ES-I3 (cell line): ENCODE results near the gene ELAVL3.
"Not testable (repeated sequence)": the region's sequence is repeated elsewhere in the genome, so short reads cannot be mapped to it uniquely, and the experiment has no call there.

Source experiments
- H3K36me3 ChIP-seq: 2 replicates; pipeline ENCODE4 v1.6.1; 2013; ENCODE audit warnings: mild to moderate bottlenecking, low read length, control low read depth, moderate library complexity; ENCODE audit not compliant: insufficient read depth
- H3K4me1 ChIP-seq: 2 replicates; pipeline ENCODE4 v1.6.1; 2013; ENCODE audit warnings: mild to moderate bottlenecking, control low read depth, low read length; ENCODE audit not compliant: insufficient read depth
- H3K9ac ChIP-seq: 2 replicates; pipeline ENCODE4 v1.6.1; 2013; ENCODE audit warnings: low read depth, mild to moderate bottlenecking, low read length, moderate library complexity
- H3K9me3 ChIP-seq: 2 replicates; pipeline ENCODE4 v1.6.1; 2013; ENCODE audit warnings: mild to moderate bottlenecking, low read length, moderate library complexity; ENCODE audit not compliant: control insufficient read depth, insufficient read depth

Gene ELAVL3

GRCh38 chr19:11458236-11458900 is 22.5 kb downstream of the ELAVL3 start:
- Histone ChIP-seq H3K4me1 (peaks cover 2% of the 10 kb centered on the region; the same call in 1 of the 2 replicates), H3K9ac (no peak overlapping the region), H3K36me3 (no peaks in the 10 kb centered on the region), H3K9me3 (no peaks in the 10 kb centered on the region)

- H3K9ac ChIP-seq = no peak overlapping the region
- no peaks in the 10 kb centered on the region for H3K9me3 ChIP-seq
- peaks cover 3% of the 10 kb centered on the region; the same call in 1 of the 2 replicates for H3K4me1 ChIP-seq
Observed at GRCh38 chr19:11457831-11458230, 23.0 kb downstream of the ELAVL3 start.

GRCh38 chr19:11457115-11457514 is 23.7 kb downstream of the ELAVL3 start:
- peaks cover 5% of the 10 kb centered on the region; the same call in 1 of the 2 replicates for H3K4me1 ChIP-seq
- no peaks in the 10 kb centered on the region for H3K9me3 ChIP-seq
- no peak overlapping the region for H3K9ac ChIP-seq
- no peaks in the 10 kb centered on the region for H3K36me3 ChIP-seq

More at GRCh38 chr19:11457831-11458230, 23.0 kb downstream of the ELAVL3 start:
- H3K36me3 ChIP-seq = no peaks in the 10 kb centered on the region

GRCh38 chr19:11456659-11457058 is 24.2 kb downstream of the ELAVL3 start:
- H3K36me3 ChIP-seq = no peaks in the 10 kb centered on the region
- no peaks in the 10 kb centered on the region for H3K9me3 ChIP-seq
- H3K4me1 ChIP-seq = peaks cover 10% of the 10 kb centered on the region; the same call in 1 of the 2 replicates
- H3K9ac ChIP-seq = no peak overlapping the region

GRCh38 chr19:11455233-11455554 is 25.7 kb downstream of the ELAVL3 start:
- not testable (repeated sequence) for H3K9me3 ChIP-seq, H3K9ac ChIP-seq, H3K36me3 ChIP-seq
- peaks cover 12% of the 10 kb centered on the region; the same call in 1 of the 2 replicates for H3K4me1 ChIP-seq

GRCh38 chr19:11453468-11454341 is 27.1 kb downstream of the ELAVL3 start:
- peak overlapping the region; percentile 36; the same call in 1 of the 2 replicates for H3K9ac ChIP-seq
- no peaks in the 10 kb centered on the region for H3K36me3 ChIP-seq
- H3K4me1 ChIP-seq = peaks cover 12% of the 10 kb centered on the region; the same call in 1 of the 2 replicates
- no peaks in the 10 kb centered on the region for H3K9me3 ChIP-seq

- no peaks in the 10 kb centered on the region; the same call in 1 of the 2 replicates for H3K36me3 ChIP-seq
- peak overlapping the region; percentile 36 for H3K9ac ChIP-seq
- H3K4me1 ChIP-seq = peaks cover 12% of the 10 kb centered on the region; the same call in 1 of the 2 replicates
- H3K9me3 ChIP-seq = no peaks in the 10 kb centered on the region
Observed at GRCh38 chr19:11452620-11453310, 28.1 kb downstream of the ELAVL3 start.

GRCh38 chr19:11451871-11452619 is 28.8 kb downstream of the ELAVL3 start:
- Histone ChIP-seq H3K4me1 (peaks cover 12% of the 10 kb centered on the region; the same call in 1 of the 2 replicates), H3K9ac (peak overlapping the region; percentile 36), H3K9me3 (no peaks in the 10 kb centered on the region), H3K36me3 (no peaks in the 10 kb centered on the region; the same call in 1 of the 2 replicates)

GRCh38 chr19:11451327-11451870 is 29.4 kb downstream of the ELAVL3 start:
- H3K4me1 ChIP-seq = peaks cover 12% of the 10 kb centered on the region; the same call in 1 of the 2 replicates
- no peaks in the 10 kb centered on the region for H3K9me3 ChIP-seq
- peak overlapping the region; percentile 36; the same call in 1 of the 2 replicates for H3K9ac ChIP-seq
- no peaks in the 10 kb centered on the region; the same call in 1 of the 2 replicates for H3K36me3 ChIP-seq

GRCh38 chr19:11450570-11451326 is 30.1 kb downstream of the ELAVL3 start:
- peaks cover 12% of the 10 kb centered on the region; the same call in 1 of the 2 replicates for H3K4me1 ChIP-seq
- H3K36me3 ChIP-seq = no peaks in the 10 kb centered on the region; the same call in 1 of the 2 replicates
- no peak overlapping the region for H3K9ac ChIP-seq
- H3K9me3 ChIP-seq = no peaks in the 10 kb centered on the region

GRCh38 chr19:11448923-11449554 is 31.8 kb downstream of the ELAVL3 start:
- H3K9ac ChIP-seq = no peak overlapping the region
- H3K36me3 ChIP-seq = no peaks in the 10 kb centered on the region; the same call in 1 of the 2 replicates
- peaks cover 12% of the 10 kb centered on the region; the same call in 1 of the 2 replicates for H3K4me1 ChIP-seq
- H3K9me3 ChIP-seq = no peaks in the 10 kb centered on the region

GRCh38 chr19:11448410-11448809 is 32.4 kb downstream of the ELAVL3 start:
- Histone ChIP-seq H3K4me1 (peaks cover 11% of the 10 kb centered on the region; the same call in 1 of the 2 replicates), H3K36me3 (peaks cover 2% of the 10 kb centered on the region; the same call in 1 of the 2 replicates), H3K9me3 (no peaks in the 10 kb centered on the region), H3K9ac (no peak overlapping the region)
